GM12878 (cell line): ENCODE data around the gene BMI1. TPM values are rescaled to one million over a fixed set of nuclear protein-coding genes. Genes with fewer than 3 reads are reported as not detected.

Source experiments
- ATAC-seq: fragments of 200-7000 bp; cut with Tn5 transposase; 3 replicates; pipeline ENCODE4 v1.9.1; 2020; ENCODE audit warnings: mild to moderate bottlenecking, moderate library complexity
- BruUV-seq: library from RNA; stranded (reverse); fragments of 400-500 nt; replicated peaks from 2 replicates; lab custom pipeline; 2021; lab: Mats Ljungman, UMichigan
- CTCF ChIA-PET: fragments of 300-600 bp; sonication (Branson Sonifier 250); formaldehyde crosslinking; extraction: SDS; loops from one replicate; lab custom pipeline; 2021; ENCODE audit warnings: inconsistent platforms; lab: Yijun Ruan, JAX
- POLR2A ChIA-PET: fragments of 350-600 bp; formaldehyde crosslinking; extraction: SDS; loops from one replicate; lab custom pipeline; 2021; ENCODE audit warnings: inconsistent platforms; lab: Charles Lee
- RAD21 ChIA-PET: fragments of 300-600 bp; sonication (Branson Sonifier 250); formaldehyde crosslinking; loops from one replicate; lab custom pipeline; 2023; ENCODE audit warnings: antibody characterized with exemption; ENCODE audit not compliant: unreplicated experiment; lab: Charles Lee
- SMC1A ChIA-PET: fragments of 300-600 bp; sonication (Branson Sonifier 250); formaldehyde crosslinking; loops from one replicate; lab custom pipeline; 2023; ENCODE audit not compliant: unreplicated experiment, uncharacterized antibody; lab: Charles Lee
- DNase-seq: peaks from one replicate; pipeline ENCODE4 v3.0.0-alpha.2; 2011; ENCODE audit warnings: low read depth, low spot score
- FAIRE-seq: peaks from 3 replicates; lab custom pipeline; 2011; peaks lifted over from hg19 to GRCh38; lab: Jason Lieb, UNC
- H2AFZ ChIP-seq: 2 replicates; pipeline ENCODE4 v1.6.0; 2011; ENCODE audit warnings: low read depth, low read length, control low read depth; ENCODE audit not compliant: control insufficient read depth
- H3K27ac ChIP-seq: 2 replicates; pipeline ENCODE4 v1.5.1; 2011; ENCODE audit warnings: control low read depth; ENCODE audit not compliant: control insufficient read depth, insufficient read depth
- H3K27me3 ChIP-seq, 2 experiments: replicated peaks in 1 of 2; 2 replicates each; pipeline versions ENCODE4 v1.6.0 to v1.6.1; 2011; ENCODE audit warnings: low read length in 1 of 2; ENCODE audit not compliant: control insufficient read depth in 2 of 2, insufficient read depth in 2 of 2
- H3K36me3 ChIP-seq, 2 experiments: 2 replicates each; pipeline ENCODE4 v1.5.1; 2011; ENCODE audit warnings: low read length in 1 of 2; ENCODE audit not compliant: control insufficient read depth in 2 of 2, insufficient read depth in 2 of 2
- H3K4me1 ChIP-seq: 2 replicates; pipeline ENCODE4 v1.6.1; 2011; ENCODE audit warnings: mild to moderate bottlenecking, low read length, moderate library complexity, mixed read lengths; ENCODE audit not compliant: control insufficient read depth, insufficient read depth
- H3K4me2 ChIP-seq: 2 replicates; pipeline ENCODE4 v1.6.0; 2011; ENCODE audit warnings: control low read depth; ENCODE audit not compliant: control insufficient read depth, insufficient read depth
- H3K4me3 ChIP-seq: fragments of 200-600 bp; sonication (generic); 2 replicates; pipeline ENCODE4 v1.5.1; 2016
- H3K79me2 ChIP-seq: 2 replicates; pipeline ENCODE4 v1.6.0; 2011; ENCODE audit warnings: low read length; ENCODE audit not compliant: control insufficient read depth, insufficient read depth
- H3K9ac ChIP-seq: 2 replicates; pipeline ENCODE4 v1.8.0; 2011; ENCODE audit warnings: low read length, control low read depth, mixed read lengths; ENCODE audit not compliant: control insufficient read depth, insufficient read depth
- H3K9me3 ChIP-seq: replicated peaks from 3 replicates; pipeline ENCODE4 v1.5.1; 2011; ENCODE audit warnings: mild to moderate bottlenecking, low read length; ENCODE audit not compliant: control insufficient read depth, insufficient read depth
- H4K20me1 ChIP-seq: 2 replicates; pipeline ENCODE4 v1.6.0; 2011; ENCODE audit not compliant: control insufficient read depth, insufficient read depth
- ATF2 ChIP-seq: IDR thresholded peaks from 2 replicates; pipeline ENCODE4 v1.6.1; 2012; ENCODE audit warnings: low read length, inconsistent platforms
- BMI1 ChIP-seq: fragments of 450-650 bp; IDR thresholded peaks from 2 replicates; pipeline ENCODE4 v1.6.1; 2016; ENCODE audit warnings: mild to moderate bottlenecking, moderate library complexity, borderline replicate concordance
- EED ChIP-seq: sonication (generic); IDR thresholded peaks from 2 replicates; pipeline ENCODE4 v1.6.1; 2016; ENCODE audit warnings: antibody characterized with exemption, low read depth
- HCFC1 ChIP-seq: fragments of 150-350 bp; IDR thresholded peaks from 2 replicates; pipeline ENCODE4 v1.6.1; 2014; ENCODE audit warnings: low read length
- IKZF1 ChIP-seq: fragments of 450-650 bp; conservative IDR thresholded peaks from 2 replicates; pipeline ENCODE4 v1.6.1; 2017; ENCODE audit warnings: antibody characterized with exemption, mild to moderate bottlenecking
- PAX8 ChIP-seq: fragments of 450-650 bp; IDR thresholded peaks from 2 replicates; pipeline ENCODE4 v1.6.1; 2017; ENCODE audit warnings: mild to moderate bottlenecking, moderate library complexity
- RBBP5 ChIP-seq: fragments of 200-600 bp; sonication (generic); conservative IDR thresholded peaks from 2 replicates; pipeline ENCODE4 v1.6.1; 2016
- RCOR1 ChIP-seq: conservative IDR thresholded peaks from 2 replicates; pipeline ENCODE4 v1.6.1; 2012; ENCODE audit warnings: low read depth, low read length, improper control_type of control experiment
- SREBF2 ChIP-seq: IDR thresholded peaks from 2 replicates; pipeline ENCODE4 v1.6.1; 2012; ENCODE audit warnings: mild to moderate bottlenecking, low read length
- YY1 ChIP-seq: IDR thresholded peaks from 2 replicates; pipeline ENCODE4 v1.6.1; 2011; ENCODE audit warnings: low read depth, mild to moderate bottlenecking, low read length
- ZNF207 ChIP-seq: fragments of 450-650 bp; IDR thresholded peaks from 2 replicates; pipeline ENCODE4 v1.6.1; 2014; ENCODE audit warnings: antibody characterized with exemption, mild to moderate bottlenecking, borderline replicate concordance
- ZNF592 ChIP-seq: fragments of 450-650 bp; IDR thresholded peaks from 2 replicates; pipeline ENCODE4 v1.6.1; 2017; ENCODE audit warnings: mild to moderate bottlenecking, moderate library complexity
- WGBS: methylation state at CpG from one replicate; pipeline ENCODE4 v1.1.6; 2016; ENCODE audit warnings: low lambda C conversion rate; ENCODE audit not compliant: insufficient replicate concordance, insufficient coverage; ENCODE audit errors: missing lambda C conversion rate; 5-methylcytosine and 5-hydroxymethylcytosine counted together
- in situ Hi-C: fragments of 300-500 bp; cut with MboI; formaldehyde crosslinking; loops from 9 replicates; pipeline ENCODE4 v1.14.3; 2018; ENCODE audit warnings: mixed read lengths
- intact Hi-C: fragments of 100-400 bp; cut with micrococcal nuclease; formaldehyde crosslinking; loops from one replicate; pipeline ENCODE4 v1.14.2; 2022; ENCODE audit not compliant: unreplicated experiment
- polyA plus RNA-seq, 11 experiments: library from polyadenylated mRNA; depleted of rRNA in 4 of 11; unstranded in 6 of 11; stranded (reverse) in 5 of 11; fragments of >200 nt; fragmentation: Nextera tagmentation in 4 of 11; fragmentation: Illumina TruSeq in 1 of 11; extraction: Ambion mirVana in 4 of 11; extraction: Trizol in 1 of 11; gene quantifications; 1 replicate in 1 of 11; 2 replicates in 10 of 11; pipeline versions ENCODE4 v1.2.1 to v1.2.3, GENCODE V29; 2011 to 2016; ENCODE audit warnings: inconsistent platforms in 2 of 11, missing spikeins in 2 of 11, low read depth in 1 of 11
- total RNA-seq, 4 experiments: library from RNA; depleted of rRNA in 3 of 4; stranded (reverse); fragments of >200 nt in 3 of 4; fragmentation: Illumina TruSeq in 1 of 4; extraction: Trizol in 1 of 4; gene quantifications; 2 replicates each; pipeline versions ENCODE4 v1.2.1 to v1.2.3, GENCODE V29; 2013 to 2021
- TF ChIP-seq, protein P1 (sequence below): IDR thresholded peaks from 2 replicates; pipeline ENCODE4 v1.6.1; 2012; ENCODE audit warnings: low read depth, low read length, improper control_type of control experiment
- TF ChIP-seq, protein P2 (sequence below): fragments of 450-650 bp; formaldehyde crosslinking; IDR thresholded peaks from 2 replicates; pipeline ENCODE4 v1.5.0; 2022; ENCODE audit warnings: mild to moderate bottlenecking, missing genetic modification characterization

The BMI1 gene
- total and polyA plus RNA-seq, 10 of the 15 experiments (the other 5 are each of a cell fraction or from before 2014, with no cell fraction given), result 8.0 to 49.7 (median 25.8) TPM

GRCh38 chr10:22333167-22333974, 12.5 kb downstream of the BMI1 start:
- H3K9ac ChIP-seq, result no peak overlapping the region
- in situ Hi-C loops, result no loop called here
- H3K4me1 ChIP-seq, result peaks cover 24% of the 10 kb centered on the region
- FAIRE-seq (no peak), ATAC-seq (no peak), DNase-seq (no peak)
- intact Hi-C loops, result no loop called here
- peak overlapping the region; percentile 34; the same call in 1 of the 2 replicates for H2AFZ ChIP-seq
- H3K27ac ChIP-seq, result no peak overlapping the region
- H3K4me2 ChIP-seq, result peak overlapping the region; percentile 66
- H3K79me2 ChIP-seq, result no peaks in the 10 kb centered on the region
- ChIA-PET RAD21 (no interaction called here), POLR2A (no interaction called here), CTCF (no interaction called here), SMC1A (no interaction called here)
- H3K36me3 ChIP-seq, result peaks cover 2 to 13% of the 10 kb centered on the region in 2 experiments; a peak in 3 of 4 replicates
- peaks cover 8 to 19% of the 10 kb centered on the region in 2 experiments for H3K27me3 ChIP-seq
- no peaks in the 10 kb centered on the region for H4K20me1 ChIP-seq
- BruUV-seq, result no TSS peak
- WGBS, result 52% methylated on average over 25 of the region's 25 CpGs
- no peaks in the 10 kb centered on the region; the same call in 2 of the 3 replicates for H3K9me3 ChIP-seq
- peak overlapping the region; percentile 4; the same call in 1 of the 2 replicates for H3K4me3 ChIP-seq
- TF ChIP-seq RBBP5 (no peak), RCOR1 (no peak), BMI1 (no peak), IKZF1 (no peak), YY1 (no peak), ZNF207 (no peak), EED (no peak), PAX8 (no peak), ATF2 (0 out of 2 replicates have a peak, but pooled peaks have one; percentile 23), ZNF592 (no peak), SREBF2 (no peak), HCFC1 (no peak)
- TF ChIP-seq, protein P1, sequence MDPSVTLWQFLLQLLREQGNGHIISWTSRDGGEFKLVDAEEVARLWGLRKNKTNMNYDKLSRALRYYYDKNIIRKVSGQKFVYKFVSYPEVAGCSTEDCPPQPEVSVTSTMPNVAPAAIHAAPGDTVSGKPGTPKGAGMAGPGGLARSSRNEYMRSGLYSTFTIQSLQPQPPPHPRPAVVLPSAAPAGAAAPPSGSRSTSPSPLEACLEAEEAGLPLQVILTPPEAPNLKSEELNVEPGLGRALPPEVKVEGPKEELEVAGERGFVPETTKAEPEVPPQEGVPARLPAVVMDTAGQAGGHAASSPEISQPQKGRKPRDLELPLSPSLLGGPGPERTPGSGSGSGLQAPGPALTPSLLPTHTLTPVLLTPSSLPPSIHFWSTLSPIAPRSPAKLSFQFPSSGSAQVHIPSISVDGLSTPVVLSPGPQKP, result no peak
- TF ChIP-seq, protein P2, sequence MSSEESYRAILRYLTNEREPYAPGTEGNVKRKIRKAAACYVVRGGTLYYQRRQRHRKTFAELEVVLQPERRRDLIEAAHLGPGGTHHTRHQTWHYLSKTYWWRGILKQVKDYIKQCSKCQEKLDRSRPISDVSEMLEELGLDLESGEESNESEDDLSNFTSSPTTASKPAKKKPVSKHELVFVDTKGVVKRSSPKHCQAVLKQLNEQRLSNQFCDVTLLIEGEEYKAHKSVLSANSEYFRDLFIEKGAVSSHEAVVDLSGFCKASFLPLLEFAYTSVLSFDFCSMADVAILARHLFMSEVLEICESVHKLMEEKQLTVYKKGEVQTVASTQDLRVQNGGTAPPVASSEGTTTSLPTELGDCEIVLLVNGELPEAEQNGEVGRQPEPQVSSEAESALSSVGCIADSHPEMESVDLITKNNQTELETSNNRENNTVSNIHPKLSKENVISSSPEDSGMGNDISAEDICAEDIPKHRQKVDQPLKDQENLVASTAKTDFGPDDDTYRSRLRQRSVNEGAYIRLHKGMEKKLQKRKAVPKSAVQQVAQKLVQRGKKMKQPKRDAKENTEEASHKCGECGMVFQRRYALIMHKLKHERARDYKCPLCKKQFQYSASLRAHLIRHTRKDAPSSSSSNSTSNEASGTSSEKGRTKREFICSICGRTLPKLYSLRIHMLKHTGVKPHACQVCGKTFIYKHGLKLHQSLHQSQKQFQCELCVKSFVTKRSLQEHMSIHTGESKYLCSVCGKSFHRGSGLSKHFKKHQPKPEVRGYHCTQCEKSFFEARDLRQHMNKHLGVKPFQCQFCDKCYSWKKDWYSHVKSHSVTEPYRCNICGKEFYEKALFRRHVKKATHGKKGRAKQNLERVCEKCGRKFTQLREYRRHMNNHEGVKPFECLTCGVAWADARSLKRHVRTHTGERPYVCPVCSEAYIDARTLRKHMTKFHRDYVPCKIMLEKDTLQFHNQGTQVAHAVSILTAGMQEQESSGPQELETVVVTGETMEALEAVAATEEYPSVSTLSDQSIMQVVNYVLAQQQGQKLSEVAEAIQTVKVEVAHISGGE (CRISPR knock-in tag), result no peak
